Lower lobe of right lung (tissue), 2 donors: ENCODE results near the gene DPEP1. TPM values are rescaled to one million over a fixed set of nuclear protein-coding genes. Genes with fewer than 3 reads are reported as not detected.
"Not testable (repeated sequence)": the region's sequence is repeated elsewhere in the genome, so short reads cannot be mapped to it uniquely, and the experiment has no call there.

Experiments used
- ATAC-seq, 2 donors: fragments of 200-7000 bp; cut with Tn5 transposase; one replicate each; pipeline ENCODE4 v1.9.1; 2020 to 2022; ENCODE audit warnings: mild to moderate bottlenecking in 2 of 2, moderate library complexity in 2 of 2
- DNase-seq: peaks from one replicate; pipeline ENCODE4 v3.0.0-alpha.2; 2020
- H3K27ac ChIP-seq: fragments of 200-600 bp; one replicate; pipeline ENCODE4 v1.8.0; 2022
- H3K27me3 ChIP-seq: fragments of 200-600 bp; one replicate; pipeline ENCODE4 v1.8.0; 2022; ENCODE audit warnings: low read depth
- H3K36me3 ChIP-seq: fragments of 200-600 bp; one replicate; pipeline ENCODE4 v1.8.0; 2022; ENCODE audit warnings: mild to moderate bottlenecking
- H3K4me1 ChIP-seq: fragments of 200-600 bp; one replicate; pipeline ENCODE4 v1.8.0; 2022
- H3K4me3 ChIP-seq: fragments of 200-600 bp; one replicate; pipeline ENCODE4 v1.8.0; 2022; ENCODE audit warnings: mild to moderate bottlenecking
- H3K9me3 ChIP-seq: fragments of 200-600 bp; one replicate; pipeline ENCODE4 v1.8.0; 2022
- intact Hi-C: fragments of 100-400 bp; cut with DNase I; formaldehyde crosslinking; loops from one replicate; pipeline ENCODE4 v1.11.0; 2022
- total RNA-seq: library from RNA; stranded (reverse); fragmentation: NEBNext Ultra II Directional; extraction: Animal tissue kit (Norgen Biotek cat#: 25700); gene quantifications from one replicate; pipeline ENCODE4 v1.2.1, GENCODE V29; 2021
- TF ChIP-seq, protein P1 (sequence below): fragments of 200-600 bp; IDR thresholded peaks from one replicate; pipeline ENCODE4 v1.8.0; 2022; ENCODE audit warnings: antibody characterized with exemption, mild to moderate bottlenecking
- donor health status: DM: no; HTN: yes; CAD: no; lungs with severe emphysema.

Gene DPEP1
- total RNA-seq, 1 donor from 2014 or later, result 0.59 TPM

- ATAC-seq, result no peak
- H3K9me3 ChIP-seq, result no peaks in the 10 kb centered on the region
- DNase-seq, result no peak
- H3K36me3 ChIP-seq, result peaks cover 21% of the 10 kb centered on the region
- H3K4me1 ChIP-seq, result peaks cover 35% of the 10 kb centered on the region
- H3K27ac ChIP-seq, result no peak overlapping the region
- H3K27me3 ChIP-seq, result peaks cover 14% of the 10 kb centered on the region
- intact Hi-C loops, result no loop called here
- TF ChIP-seq, protein P1, sequence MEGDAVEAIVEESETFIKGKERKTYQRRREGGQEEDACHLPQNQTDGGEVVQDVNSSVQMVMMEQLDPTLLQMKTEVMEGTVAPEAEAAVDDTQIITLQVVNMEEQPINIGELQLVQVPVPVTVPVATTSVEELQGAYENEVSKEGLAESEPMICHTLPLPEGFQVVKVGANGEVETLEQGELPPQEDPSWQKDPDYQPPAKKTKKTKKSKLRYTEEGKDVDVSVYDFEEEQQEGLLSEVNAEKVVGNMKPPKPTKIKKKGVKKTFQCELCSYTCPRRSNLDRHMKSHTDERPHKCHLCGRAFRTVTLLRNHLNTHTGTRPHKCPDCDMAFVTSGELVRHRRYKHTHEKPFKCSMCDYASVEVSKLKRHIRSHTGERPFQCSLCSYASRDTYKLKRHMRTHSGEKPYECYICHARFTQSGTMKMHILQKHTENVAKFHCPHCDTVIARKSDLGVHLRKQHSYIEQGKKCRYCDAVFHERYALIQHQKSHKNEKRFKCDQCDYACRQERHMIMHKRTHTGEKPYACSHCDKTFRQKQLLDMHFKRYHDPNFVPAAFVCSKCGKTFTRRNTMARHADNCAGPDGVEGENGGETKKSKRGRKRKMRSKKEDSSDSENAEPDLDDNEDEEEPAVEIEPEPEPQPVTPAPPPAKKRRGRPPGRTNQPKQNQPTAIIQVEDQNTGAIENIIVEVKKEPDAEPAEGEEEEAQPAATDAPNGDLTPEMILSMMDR, result no peak
- H3K4me3 ChIP-seq, result no peak overlapping the region
Measured at GRCh38 chr16:89567656-89568594, 45.5 kb upstream of the DPEP1 start.

DNA sequence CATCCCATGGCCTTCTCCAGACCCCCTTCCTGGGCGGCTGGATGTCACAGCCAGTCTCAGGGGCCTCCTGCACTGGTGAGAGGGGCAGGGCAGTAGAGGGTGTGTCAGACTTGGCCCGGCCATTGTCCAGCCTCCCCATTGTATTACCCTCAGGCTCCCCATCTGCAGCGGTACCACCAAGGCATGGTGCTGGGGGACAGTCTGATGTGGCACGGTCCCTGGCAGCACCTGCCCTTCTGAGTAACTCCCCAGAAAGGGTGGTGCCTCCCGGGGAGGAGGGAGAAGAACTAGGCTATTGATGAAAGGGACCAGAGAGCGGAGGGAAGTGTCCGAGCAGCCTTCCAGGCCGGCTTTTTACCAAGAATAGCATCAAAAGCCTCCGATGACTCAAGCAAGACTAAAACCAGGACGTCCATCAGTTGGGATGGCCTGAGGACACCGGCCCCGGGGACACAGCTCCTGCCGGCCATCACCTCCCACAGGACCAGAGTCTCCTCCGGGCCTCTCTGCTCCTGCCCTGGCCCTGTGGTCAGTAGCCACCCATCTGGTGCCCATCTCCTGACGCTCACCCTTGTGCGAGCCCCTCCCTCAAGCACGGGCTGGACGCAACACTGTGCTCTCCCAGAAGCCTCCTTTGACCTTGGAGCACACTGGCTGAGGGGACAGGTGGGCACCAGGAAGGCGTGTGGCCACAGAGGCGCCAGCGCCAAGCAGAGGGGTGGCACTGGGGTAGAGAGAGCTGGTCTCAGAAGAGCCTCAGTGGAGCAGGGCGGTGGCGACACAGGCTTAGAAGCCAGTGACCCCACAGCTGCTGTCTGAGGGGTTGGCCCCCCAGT lies 43.7 kb upstream of the DPEP1 start:
- H3K27me3 ChIP-seq, result peaks cover 32% of the 10 kb centered on the region
- intact Hi-C loops, result no loop called here

DNA sequence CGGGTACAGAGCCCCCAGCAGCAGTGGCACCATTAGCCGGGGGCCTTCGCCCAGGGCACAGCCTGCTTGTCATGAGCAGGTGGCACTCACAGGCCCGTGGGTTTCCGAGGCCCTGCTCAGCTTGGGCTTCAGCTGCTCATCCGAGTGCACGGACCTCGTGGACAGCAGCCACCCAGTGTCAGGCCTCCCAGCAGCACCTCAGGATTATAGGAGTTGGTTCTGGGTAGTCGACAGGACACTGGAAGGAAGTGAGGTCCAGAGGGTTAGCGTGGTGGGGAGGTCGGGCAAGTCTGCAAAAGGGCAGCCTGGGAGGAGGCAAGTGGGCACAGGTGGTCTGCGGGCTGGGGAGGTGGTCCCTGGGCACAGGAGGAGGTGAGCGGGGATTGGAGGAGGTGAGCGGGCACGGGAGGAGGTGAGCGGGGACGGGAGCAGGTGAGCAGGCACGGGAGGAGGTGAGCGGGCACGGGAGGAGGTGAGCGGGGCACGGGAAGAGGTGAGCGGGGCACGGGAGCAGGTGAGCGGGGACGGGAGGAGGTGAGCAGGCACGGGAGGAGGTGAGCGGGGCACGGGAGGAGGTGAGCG lies 43.0 kb upstream of the DPEP1 start:
- intact Hi-C loops, result no loop called here
- no peaks in the 10 kb centered on the region for H3K9me3 ChIP-seq
- peaks cover 40% of the 10 kb centered on the region for H3K27me3 ChIP-seq
- no peak overlapping the region for H3K4me3 ChIP-seq
- H3K27ac ChIP-seq, result no peak overlapping the region
- peaks cover 23% of the 10 kb centered on the region for H3K4me1 ChIP-seq
- DNase-seq, result no peak
- H3K36me3 ChIP-seq, result no peaks in the 10 kb centered on the region
- TF ChIP-seq, protein P1, result no peak
- no peak for ATAC-seq

More for the DNA sequence above, 43.7 kb upstream of the DPEP1 start:
- DNase-seq (no peak), ATAC-seq (no peak)
- Histone ChIP-seq H3K4me1 (peaks cover 24% of the 10 kb centered on the region), H3K9me3 (no peaks in the 10 kb centered on the region), H3K27ac (no peak overlapping the region), H3K36me3 (peaks cover 3% of the 10 kb centered on the region), H3K4me3 (no peak overlapping the region)
- TF ChIP-seq, protein P1, result no peak

- ATAC-seq, H3K4me3 ChIP-seq, H3K27ac ChIP-seq, H3K36me3 ChIP-seq, DNase-seq, intact Hi-C loops, H3K9me3 ChIP-seq: not testable (repeated sequence)
- H3K4me1 ChIP-seq, result peaks cover 17% of the 10 kb centered on the region
- peaks cover 44% of the 10 kb centered on the region for H3K27me3 ChIP-seq
Measured at GRCh38 chr16:89570983-89571598, 42.4 kb upstream of the DPEP1 start.

- H3K4me3 ChIP-seq, result no peak overlapping the region
- H3K9me3 ChIP-seq, result no peaks in the 10 kb centered on the region
- no peak for ATAC-seq
- peaks cover 13% of the 10 kb centered on the region for H3K4me1 ChIP-seq
- no peak for DNase-seq
- peaks cover 50% of the 10 kb centered on the region for H3K27me3 ChIP-seq
- no peaks in the 10 kb centered on the region for H3K36me3 ChIP-seq
- TF ChIP-seq, protein P1, result no peak
- intact Hi-C loops, result no loop called here
- no peak overlapping the region for H3K27ac ChIP-seq
Measured at GRCh38 chr16:89571636-89572035, 41.8 kb upstream of the DPEP1 start.
